Fibroblast of lung (primary cell): ENCODE measurements around the gene DUSP9. TPM values are rescaled to one million over a fixed set of nuclear protein-coding genes. Genes with fewer than 3 reads are reported as not detected.
"Not testable (repeated sequence)": the region's sequence is repeated elsewhere in the genome, so short reads cannot be mapped to it uniquely, and the experiment has no call there.

Experiments used
- DNase-seq, 2 donors: peaks; one replicate each; pipeline versions ENCODE4 v3.0.0 to v3.0.0-alpha.2; 2010; ENCODE audit warnings: low read depth in 2 of 2
- H2AFZ ChIP-seq: 2 replicates; pipeline ENCODE4 v1.5.1; 2012; ENCODE audit warnings: low read length, control low read depth, inconsistent platforms
- H3K27ac ChIP-seq: 2 replicates; pipeline ENCODE4 v1.5.1; 2011; ENCODE audit warnings: low read length, control low read depth; ENCODE audit not compliant: insufficient read depth
- H3K27me3 ChIP-seq: 2 replicates; pipeline ENCODE4 v1.5.1; 2011; ENCODE audit warnings: mild to moderate bottlenecking, low read length; ENCODE audit not compliant: control insufficient read depth, insufficient read depth
- H3K36me3 ChIP-seq: 2 replicates; pipeline ENCODE4 v1.5.1; 2011; ENCODE audit warnings: low read length; ENCODE audit not compliant: control insufficient read depth, insufficient read depth
- H3K4me1 ChIP-seq: 2 replicates; pipeline ENCODE4 v1.5.1; 2011; ENCODE audit warnings: low read length; ENCODE audit not compliant: control insufficient read depth, insufficient read depth; ENCODE audit errors: extremely low read depth
- H3K4me2 ChIP-seq: 2 replicates; pipeline ENCODE4 v1.5.1; 2011; ENCODE audit warnings: low read length, control low read depth; ENCODE audit not compliant: insufficient read depth; ENCODE audit errors: extremely low read depth
- H3K4me3 ChIP-seq, 4 experiments: fragments of 200-600 bp in 1 of 4; sonication (generic) in 1 of 4; replicated peaks in 1 of 4; 2 replicates each; pipeline ENCODE4 v1.5.1; 2011 to 2016; ENCODE audit warnings: low read length in 4 of 4, low read depth in 3 of 4, mild to moderate bottlenecking in 3 of 4, control low read depth in 2 of 4, inconsistent platforms in 1 of 4, mixed read lengths in 1 of 4; ENCODE audit not compliant: insufficient read depth in 1 of 4; ENCODE audit errors: control extremely low read depth in 1 of 4
- H3K79me2 ChIP-seq: 2 replicates; pipeline ENCODE4 v1.5.1; 2012; ENCODE audit warnings: mild to moderate bottlenecking, low read length, inconsistent platforms; ENCODE audit not compliant: control insufficient read depth, insufficient read depth
- H3K9ac ChIP-seq: 2 replicates; pipeline ENCODE4 v1.5.1; 2011; ENCODE audit warnings: mild to moderate bottlenecking, low read length, control low read depth; ENCODE audit not compliant: insufficient read depth
- H3K9me3 ChIP-seq: 2 replicates; pipeline ENCODE4 v1.5.1; 2012; ENCODE audit warnings: low read depth, low read length; ENCODE audit not compliant: control insufficient read depth, insufficient read depth
- H4K20me1 ChIP-seq: 2 replicates; pipeline ENCODE4 v1.5.1; 2011; ENCODE audit warnings: low read length; ENCODE audit not compliant: control insufficient read depth, insufficient read depth; ENCODE audit errors: extremely low read depth
- EZH2 ChIP-seq: IDR thresholded peaks from 2 replicates; pipeline ENCODE4 v1.5.1; 2012; ENCODE audit warnings: low read length, control low read depth, mild to moderate bottlenecking; ENCODE audit errors: missing control alignments
- polyA plus RNA-seq, 2 donors: library from polyadenylated mRNA; depleted of rRNA in 1 of 2; stranded (reverse) in 1 of 2; unstranded in 1 of 2; fragments of >200 nt; gene quantifications; 2 replicates each; pipeline ENCODE4 v1.2.1, GENCODE V29; 2011 to 2012; ENCODE audit warnings: missing spikeins in 1 of 2
- total RNA-seq: library from RNA; depleted of rRNA; stranded (reverse); fragments of >200 nt; gene quantifications from 2 replicates; pipeline ENCODE4 v1.2.1, GENCODE V29; 2014
- TF ChIP-seq, protein P1 (sequence below), 2 donors: IDR thresholded peaks in 1 of 2; conservative IDR thresholded peaks in 1 of 2; 1 replicate in 1 of 2; 2 replicates in 1 of 2; pipeline ENCODE4 v1.5.1; 2011 to 2012; ENCODE audit warnings: low read length in 2 of 2, control low read depth in 1 of 2, inconsistent platforms in 1 of 2, low read depth in 1 of 2, mild to moderate bottlenecking in 1 of 2

DUSP9 gene
- total and polyA plus RNA-seq, 2 donors (not counting 1 experiment from before 2014, with no cell fraction given), result not detected

- Histone ChIP-seq H3K9me3 (no peaks in the 10 kb centered on the region), H3K27me3 (no peaks in the 10 kb centered on the region), H3K4me1 (peaks cover 2% of the 10 kb centered on the region), H3K9ac (no peak overlapping the region), H3K27ac (no peak overlapping the region), H3K36me3 (no peaks in the 10 kb centered on the region), H2AFZ (no peak overlapping the region), H3K4me2 (no peak overlapping the region), H3K79me2 (peaks cover 5% of the 10 kb centered on the region), H4K20me1 (no peaks in the 10 kb centered on the region), H3K4me3 (no peak overlapping the region)
- TF ChIP-seq, protein P1, sequence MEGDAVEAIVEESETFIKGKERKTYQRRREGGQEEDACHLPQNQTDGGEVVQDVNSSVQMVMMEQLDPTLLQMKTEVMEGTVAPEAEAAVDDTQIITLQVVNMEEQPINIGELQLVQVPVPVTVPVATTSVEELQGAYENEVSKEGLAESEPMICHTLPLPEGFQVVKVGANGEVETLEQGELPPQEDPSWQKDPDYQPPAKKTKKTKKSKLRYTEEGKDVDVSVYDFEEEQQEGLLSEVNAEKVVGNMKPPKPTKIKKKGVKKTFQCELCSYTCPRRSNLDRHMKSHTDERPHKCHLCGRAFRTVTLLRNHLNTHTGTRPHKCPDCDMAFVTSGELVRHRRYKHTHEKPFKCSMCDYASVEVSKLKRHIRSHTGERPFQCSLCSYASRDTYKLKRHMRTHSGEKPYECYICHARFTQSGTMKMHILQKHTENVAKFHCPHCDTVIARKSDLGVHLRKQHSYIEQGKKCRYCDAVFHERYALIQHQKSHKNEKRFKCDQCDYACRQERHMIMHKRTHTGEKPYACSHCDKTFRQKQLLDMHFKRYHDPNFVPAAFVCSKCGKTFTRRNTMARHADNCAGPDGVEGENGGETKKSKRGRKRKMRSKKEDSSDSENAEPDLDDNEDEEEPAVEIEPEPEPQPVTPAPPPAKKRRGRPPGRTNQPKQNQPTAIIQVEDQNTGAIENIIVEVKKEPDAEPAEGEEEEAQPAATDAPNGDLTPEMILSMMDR (conservative IDR thresholded peaks at IDR 0.05 in 1 of 2, IDR thresholded peaks at IDR 0.05 in 1 of 2; ENCODE audit: low read depth in 1 of 2, low read length in 2 of 2), result no peak
- no peak for TF ChIP-seq EZH2
- DNase-seq, result no peak
Measured at GRCh38 chrX:153602601-153603000, 44.4 kb upstream of the DUSP9 start.

GRCh38 chrX:153603131-153603656 is 43.8 kb upstream of the DUSP9 start:
- peaks cover 1% of the 10 kb centered on the region for H3K79me2 ChIP-seq
- no peak overlapping the region for H3K27ac ChIP-seq
- H3K9me3 ChIP-seq, result no peaks in the 10 kb centered on the region
- H3K4me3 ChIP-seq, result no peak overlapping the region
- H2AFZ ChIP-seq, result no peak overlapping the region
- DNase-seq, result no peak
- TF ChIP-seq, protein P1 (conservative IDR thresholded peaks at IDR 0.05 in 1 of 2, IDR thresholded peaks at IDR 0.05 in 1 of 2; ENCODE audit: low read depth in 1 of 2, low read length in 2 of 2), result no peak
- no peak for TF ChIP-seq EZH2
- H3K36me3 ChIP-seq, result no peaks in the 10 kb centered on the region
- peaks cover 2% of the 10 kb centered on the region for H3K4me1 ChIP-seq
- H3K9ac ChIP-seq, result no peak overlapping the region
- H4K20me1 ChIP-seq, result no peaks in the 10 kb centered on the region
- no peak overlapping the region for H3K4me2 ChIP-seq
- H3K27me3 ChIP-seq, result no peaks in the 10 kb centered on the region

DNA sequence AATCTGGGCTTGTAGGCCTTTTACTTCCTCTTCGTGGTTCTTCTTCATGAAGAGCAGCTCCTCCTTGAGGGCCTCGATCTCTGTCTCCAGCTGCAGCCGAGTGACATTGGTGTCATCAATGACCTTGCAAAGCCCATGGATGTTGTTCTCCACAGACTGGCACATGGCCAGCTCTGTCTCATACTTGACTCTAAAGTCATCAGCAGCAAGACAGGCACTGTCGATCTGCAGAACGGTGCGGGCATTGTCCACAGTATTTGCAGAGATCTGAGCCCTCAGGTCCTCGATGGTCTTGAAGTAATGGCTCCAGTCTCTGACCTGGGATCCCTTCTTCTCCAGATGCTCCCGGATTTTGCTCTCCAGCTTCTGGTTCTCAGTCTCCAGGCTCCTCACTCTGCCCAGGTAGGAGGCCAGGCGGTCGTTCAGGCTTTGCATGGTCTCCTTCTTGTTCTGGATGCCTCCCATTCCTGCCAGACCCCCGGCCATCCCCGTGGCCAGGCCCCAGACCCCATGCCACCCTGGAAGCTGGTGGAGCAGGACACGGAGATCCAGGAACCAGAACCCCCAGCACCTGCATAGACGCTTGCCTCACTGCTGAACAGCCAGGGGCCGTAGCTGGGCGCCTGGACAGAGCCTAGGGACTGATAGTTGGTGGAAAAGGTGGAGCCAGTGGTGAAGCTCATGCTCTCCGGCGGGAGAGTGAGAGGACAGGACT is 42.2 kb upstream of the DUSP9 start:
- H3K9me3 ChIP-seq, H2AFZ ChIP-seq, H3K4me2 ChIP-seq, H4K20me1 ChIP-seq, H3K36me3 ChIP-seq, H3K9ac ChIP-seq, H3K4me3 ChIP-seq, H3K4me1 ChIP-seq, H3K27ac ChIP-seq, DNase-seq, H3K79me2 ChIP-seq, H3K27me3 ChIP-seq: not testable (repeated sequence)
